H1 (cell line): Measurements from ENCODE around the gene SERPINA1.
"Not testable (repeated sequence)": the region's sequence is repeated elsewhere in the genome, so short reads cannot be mapped to it uniquely, and the experiment has no call there.

ENCODE experiments used
- CTCF ChIP-seq, 3 experiments: IDR thresholded peaks; 1 replicate in 2 of 3; 2 replicates in 1 of 3; pipeline versions ENCODE4 v1.5.1 to v1.6.1; 2011; ENCODE audit warnings: low read length in 3 of 3, mild to moderate bottlenecking in 3 of 3, inconsistent platforms in 2 of 3, low read depth in 1 of 3, moderate library complexity in 1 of 3; ENCODE audit not compliant: insufficient read depth in 1 of 3; ENCODE audit errors: control extremely low read depth in 1 of 3
- POLR2AphosphoS5 ChIP-seq: IDR thresholded peaks from 2 replicates; pipeline ENCODE4 v1.6.1; 2011; ENCODE audit warnings: low read depth, low read length
- YY1 ChIP-seq: IDR thresholded peaks from 2 replicates; pipeline ENCODE4 v1.6.1; 2011; ENCODE audit warnings: low read depth, mild to moderate bottlenecking, low read length

- not testable (repeated sequence) for TF ChIP-seq CTCF (IDR thresholded peaks at IDR 0.05; ENCODE audit: control extremely low read depth in 1 of 3, insufficient read depth in 1 of 3, low read depth in 1 of 3, low read length in 3 of 3); YY1; POLR2AphosphoS5
Measured at GRCh38 chr14:94346065-94346786, 42.2 kb downstream of the SERPINA1 start.
